GM12878 (cell line): Measurements from ENCODE around the gene PDK3. TPM values are rescaled to one million over a fixed set of nuclear protein-coding genes. Genes with fewer than 3 reads are reported as not detected.

Experiments
- ATAC-seq: fragments of 200-7000 bp; cut with Tn5 transposase; 3 replicates; pipeline ENCODE4 v1.9.1; 2020; ENCODE audit warnings: mild to moderate bottlenecking, moderate library complexity
- BruUV-seq: library from RNA; stranded (reverse); fragments of 400-500 nt; replicated peaks from 2 replicates; lab custom pipeline; 2021; lab: Mats Ljungman, UMichigan
- CTCF ChIA-PET: fragments of 300-600 bp; sonication (Branson Sonifier 250); formaldehyde crosslinking; extraction: SDS; loops from one replicate; lab custom pipeline; 2021; ENCODE audit warnings: inconsistent platforms; lab: Yijun Ruan, JAX
- POLR2A ChIA-PET: fragments of 350-600 bp; formaldehyde crosslinking; extraction: SDS; loops from one replicate; lab custom pipeline; 2021; ENCODE audit warnings: inconsistent platforms; lab: Charles Lee
- RAD21 ChIA-PET: fragments of 300-600 bp; sonication (Branson Sonifier 250); formaldehyde crosslinking; loops from one replicate; lab custom pipeline; 2023; ENCODE audit warnings: antibody characterized with exemption; ENCODE audit not compliant: unreplicated experiment; lab: Charles Lee
- SMC1A ChIA-PET: fragments of 300-600 bp; sonication (Branson Sonifier 250); formaldehyde crosslinking; loops from one replicate; lab custom pipeline; 2023; ENCODE audit not compliant: unreplicated experiment, uncharacterized antibody; lab: Charles Lee
- DNase-seq: peaks from one replicate; pipeline ENCODE4 v3.0.0-alpha.2; 2011; ENCODE audit warnings: low read depth, low spot score
- FAIRE-seq: peaks from 3 replicates; lab custom pipeline; 2011; peaks lifted over from hg19 to GRCh38; lab: Jason Lieb, UNC
- H2AFZ ChIP-seq: 2 replicates; pipeline ENCODE4 v1.6.0; 2011; ENCODE audit warnings: low read depth, low read length, control low read depth; ENCODE audit not compliant: control insufficient read depth
- H3K27ac ChIP-seq: 2 replicates; pipeline ENCODE4 v1.5.1; 2011; ENCODE audit warnings: control low read depth; ENCODE audit not compliant: control insufficient read depth, insufficient read depth
- H3K27me3 ChIP-seq, 2 experiments: replicated peaks in 1 of 2; 2 replicates each; pipeline versions ENCODE4 v1.6.0 to v1.6.1; 2011; ENCODE audit warnings: low read length in 1 of 2; ENCODE audit not compliant: control insufficient read depth in 2 of 2, insufficient read depth in 2 of 2
- H3K36me3 ChIP-seq, 2 experiments: 2 replicates each; pipeline ENCODE4 v1.5.1; 2011; ENCODE audit warnings: low read length in 1 of 2; ENCODE audit not compliant: control insufficient read depth in 2 of 2, insufficient read depth in 2 of 2
- H3K4me1 ChIP-seq: 2 replicates; pipeline ENCODE4 v1.6.1; 2011; ENCODE audit warnings: mild to moderate bottlenecking, low read length, moderate library complexity, mixed read lengths; ENCODE audit not compliant: control insufficient read depth, insufficient read depth
- H3K4me2 ChIP-seq: 2 replicates; pipeline ENCODE4 v1.6.0; 2011; ENCODE audit warnings: control low read depth; ENCODE audit not compliant: control insufficient read depth, insufficient read depth
- H3K4me3 ChIP-seq: fragments of 200-600 bp; sonication (generic); 2 replicates; pipeline ENCODE4 v1.5.1; 2016
- H3K79me2 ChIP-seq: 2 replicates; pipeline ENCODE4 v1.6.0; 2011; ENCODE audit warnings: low read length; ENCODE audit not compliant: control insufficient read depth, insufficient read depth
- H3K9ac ChIP-seq: 2 replicates; pipeline ENCODE4 v1.8.0; 2011; ENCODE audit warnings: low read length, control low read depth, mixed read lengths; ENCODE audit not compliant: control insufficient read depth, insufficient read depth
- H3K9me3 ChIP-seq: replicated peaks from 3 replicates; pipeline ENCODE4 v1.5.1; 2011; ENCODE audit warnings: mild to moderate bottlenecking, low read length; ENCODE audit not compliant: control insufficient read depth, insufficient read depth
- H4K20me1 ChIP-seq: 2 replicates; pipeline ENCODE4 v1.6.0; 2011; ENCODE audit not compliant: control insufficient read depth, insufficient read depth
- ASH2L ChIP-seq: fragments of 300-600, 200-600 bp; sonication (generic); IDR thresholded peaks from 2 replicates; pipeline ENCODE4 v1.6.1; 2017; ENCODE audit warnings: low read depth, mild to moderate bottlenecking, borderline replicate concordance
- CUX1 ChIP-seq: IDR thresholded peaks from 2 replicates; pipeline ENCODE4 v1.6.1; 2012; ENCODE audit warnings: improper control_type of control experiment, low read depth, low read length; ENCODE audit not compliant: insufficient replicate concordance
- EED ChIP-seq: sonication (generic); IDR thresholded peaks from 2 replicates; pipeline ENCODE4 v1.6.1; 2016; ENCODE audit warnings: antibody characterized with exemption, low read depth
- EGR1 ChIP-seq, 2 experiments: IDR thresholded peaks; 1 replicate in 1 of 2; 2 replicates in 1 of 2; pipeline ENCODE4 v1.6.1; 2011 to 2012; ENCODE audit warnings: low read depth in 2 of 2, low read length in 2 of 2, borderline replicate concordance in 1 of 2, mild to moderate bottlenecking in 1 of 2, moderate library complexity in 1 of 2
- ETV6 ChIP-seq, 2 experiments: fragments of 450-650 bp in 1 of 2; IDR thresholded peaks in 1 of 2; conservative IDR thresholded peaks in 1 of 2; 2 replicates each; pipeline ENCODE4 v1.6.1; 2014; ENCODE audit warnings: antibody characterized with exemption in 1 of 2, borderline replicate concordance in 1 of 2, low read depth in 1 of 2, mild to moderate bottlenecking in 1 of 2, moderate library complexity in 1 of 2
- GABPA ChIP-seq: IDR thresholded peaks from 2 replicates; pipeline ENCODE4 v1.6.1; 2014; ENCODE audit warnings: antibody characterized with exemption, low read depth, mild to moderate bottlenecking, inconsistent platforms
- GATAD2B ChIP-seq: fragments of 450-650 bp; conservative IDR thresholded peaks from 2 replicates; pipeline ENCODE4 v1.6.1; 2017; ENCODE audit warnings: low read depth, mild to moderate bottlenecking, moderate library complexity
- HCFC1 ChIP-seq: fragments of 150-350 bp; IDR thresholded peaks from 2 replicates; pipeline ENCODE4 v1.6.1; 2014; ENCODE audit warnings: low read length
- IRF3 ChIP-seq: fragments of 450-650 bp; IDR thresholded peaks from 2 replicates; pipeline ENCODE4 v1.6.1; 2014; ENCODE audit warnings: mild to moderate bottlenecking
- JUNB ChIP-seq: IDR thresholded peaks from 2 replicates; pipeline ENCODE4 v1.6.1; 2016; ENCODE audit warnings: antibody characterized with exemption, mild to moderate bottlenecking
- KAT2A ChIP-seq: conservative IDR thresholded peaks from 2 replicates; pipeline ENCODE4 v1.6.1; 2011; ENCODE audit warnings: low read depth, low read length; ENCODE audit not compliant: control insufficient read depth
- LARP7 ChIP-seq: fragments of 450-650 bp; IDR thresholded peaks from 2 replicates; pipeline ENCODE4 v1.6.1; 2017; ENCODE audit warnings: mild to moderate bottlenecking
- MLLT1 ChIP-seq: fragments of 450-650 bp; IDR thresholded peaks from 2 replicates; pipeline ENCODE4 v1.6.1; 2016; ENCODE audit warnings: mild to moderate bottlenecking
- MTA3 ChIP-seq: IDR thresholded peaks from 2 replicates; pipeline ENCODE4 v1.6.1; 2012; ENCODE audit warnings: low read length, inconsistent platforms, borderline replicate concordance
- RB1 ChIP-seq: fragments of 450-650 bp; formaldehyde crosslinking; IDR thresholded peaks from 2 replicates; pipeline ENCODE4 v1.6.1; 2017; ENCODE audit warnings: mild to moderate bottlenecking, borderline replicate concordance
- STAT3 ChIP-seq: IDR thresholded peaks from 2 replicates; pipeline ENCODE4 v1.6.1; 2011; ENCODE audit warnings: low read depth, low read length, improper control_type of control experiment
- ZNF384 ChIP-seq: IDR thresholded peaks from 2 replicates; pipeline ENCODE4 v1.6.1; 2012; ENCODE audit warnings: low read depth, mild to moderate bottlenecking, low read length, improper control_type of control experiment, borderline replicate concordance
- WGBS: methylation state at CpG from one replicate; pipeline ENCODE4 v1.1.6; 2016; ENCODE audit warnings: low lambda C conversion rate; ENCODE audit not compliant: insufficient replicate concordance, insufficient coverage; ENCODE audit errors: missing lambda C conversion rate; 5-methylcytosine and 5-hydroxymethylcytosine counted together
- in situ Hi-C: fragments of 300-500 bp; cut with MboI; formaldehyde crosslinking; loops from 9 replicates; pipeline ENCODE4 v1.14.3; 2018; ENCODE audit warnings: mixed read lengths
- intact Hi-C: fragments of 100-400 bp; cut with micrococcal nuclease; formaldehyde crosslinking; loops from one replicate; pipeline ENCODE4 v1.14.2; 2022; ENCODE audit not compliant: unreplicated experiment
- polyA plus RNA-seq, 11 experiments: library from polyadenylated mRNA; depleted of rRNA in 4 of 11; unstranded in 6 of 11; stranded (reverse) in 5 of 11; fragments of >200 nt; fragmentation: Nextera tagmentation in 4 of 11; fragmentation: Illumina TruSeq in 1 of 11; extraction: Ambion mirVana in 4 of 11; extraction: Trizol in 1 of 11; gene quantifications; 1 replicate in 1 of 11; 2 replicates in 10 of 11; pipeline versions ENCODE4 v1.2.1 to v1.2.3, GENCODE V29; 2011 to 2016; ENCODE audit warnings: inconsistent platforms in 2 of 11, missing spikeins in 2 of 11, low read depth in 1 of 11
- total RNA-seq, 4 experiments: library from RNA; depleted of rRNA in 3 of 4; stranded (reverse); fragments of >200 nt in 3 of 4; fragmentation: Illumina TruSeq in 1 of 4; extraction: Trizol in 1 of 4; gene quantifications; 2 replicates each; pipeline versions ENCODE4 v1.2.1 to v1.2.3, GENCODE V29; 2013 to 2021

The PDK3 gene
- total and polyA plus RNA-seq, 10 of the 15 experiments (the other 5 are each of a cell fraction or from before 2014, with no cell fraction given), result 4.2 to 54.6 (median 21.9) TPM

- TF ChIP-seq IRF3, result no peak
These were observed 30.0 kb upstream of the PDK3 start (continued) for GRCh38 chrX:24435060-24435459.

GRCh38 chrX:24443918-24444317 lies 21.2 kb upstream of the PDK3 start:
- Histone ChIP-seq H3K9ac (no peak overlapping the region), H2AFZ (no peak overlapping the region), H3K79me2 (no peaks in the 10 kb centered on the region), H3K9me3 (no peaks in the 10 kb centered on the region; the same call in 2 of the 3 replicates), H3K27ac (no peak overlapping the region), H3K4me1 (no peaks in the 10 kb centered on the region), H3K4me3 (no peak overlapping the region), H3K4me2 (no peak overlapping the region), H3K36me3 (no peaks in the 10 kb centered on the region), H3K27me3 (no peaks in the 10 kb centered on the region; a peak in 1 of 4 replicates), H4K20me1 (no peaks in the 10 kb centered on the region)
- intact Hi-C loops (no loop called here), in situ Hi-C loops (no loop called here)
- FAIRE-seq, result no peak
- SMC1A ChIA-PET, result no interaction called here
- no peak for DNase-seq
- CTCF ChIA-PET, result no interaction called here
- WGBS, result 1% methylated on average over 4 of the region's 4 CpGs
- no TSS peak for BruUV-seq
- POLR2A ChIA-PET, result no interaction called here
- RAD21 ChIA-PET, result interaction anchor here (0.6 kb wide), 1 partner anchor 47 kb away, joined by 4 read pairs; no protein-coding TSS in a partner anchor
- ATAC-seq, result no peak
- TF ChIP-seq EGR1 (IDR thresholded peaks at IDR 0.05; ENCODE audit: borderline replicate concordance in 1 of 2, low read depth in 2 of 2, low read length in 2 of 2) (no peak), HCFC1 (no peak), MTA3 (no peak), EED (no peak), GABPA (no peak), LARP7 (no peak), ASH2L (no peak), ETV6 (conservative IDR thresholded peaks at IDR 0.05 in 1 of 2, IDR thresholded peaks at IDR 0.05 in 1 of 2; ENCODE audit: borderline replicate concordance in 1 of 2, low read depth in 1 of 2) (no peak), GATAD2B (no peak), ZNF384 (no peak), JUNB (no peak), MLLT1 (no peak), STAT3 (no peak), KAT2A (no peak), RB1 (no peak), CUX1 (no peak)
